Transverse colon (tissue), 4 donors: ENCODE data around the gene RPL39L.

ENCODE experiments used
- CTCF ChIP-seq, 5 experiments: fragments of 200-600 bp in 3 of 5; fragments of 450-650 bp in 2 of 5; sonication (generic) in 3 of 5; IDR thresholded peaks; 1 replicate in 2 of 5; 2 replicates in 3 of 5; pipeline ENCODE4 v1.5.1; 2016 to 2017; ENCODE audit warnings: antibody characterized with exemption in 5 of 5, inconsistent platforms in 3 of 5, mild to moderate bottlenecking in 2 of 5, moderate library complexity in 1 of 5
- EP300 ChIP-seq: sonication (generic); formaldehyde crosslinking; IDR thresholded peaks from one replicate; pipeline ENCODE4 v1.6.1; 2017; ENCODE audit warnings: antibody characterized with exemption, low read depth
- POLR2A ChIP-seq: fragments of 450-650 bp; IDR thresholded peaks from one replicate; pipeline ENCODE4 v1.6.1; 2016; ENCODE audit warnings: antibody characterized with exemption, mild to moderate bottlenecking, moderate library complexity
- POLR2AphosphoS5 ChIP-seq, 3 donors: sonication (generic); formaldehyde crosslinking; IDR thresholded peaks; one replicate each; pipeline ENCODE4 v1.6.1; 2016; ENCODE audit warnings: antibody characterized with exemption in 3 of 3

GRCh38 chr3:187183903-187184302 is 44.6 kb upstream of the RPL39L start:
- TF ChIP-seq POLR2A (no peak), POLR2AphosphoS5 (IDR thresholded peaks at IDR 0.05) (no peak), CTCF (IDR thresholded peaks at IDR 0.05) (no peak), EP300 (no peak)
